H1 (cell line): Measurements from ENCODE around the gene TSPEAR.

ENCODE experiments used
- CHD1 ChIP-seq: IDR thresholded peaks from 2 replicates; pipeline ENCODE4 v1.6.1; 2012; ENCODE audit warnings: low read depth, low read length, improper control_type of control experiment
- CHD2 ChIP-seq: IDR thresholded peaks from 2 replicates; pipeline ENCODE4 v1.6.1; 2012; ENCODE audit warnings: low read length, improper control_type of control experiment
- CTCF ChIP-seq, 3 experiments: IDR thresholded peaks; 1 replicate in 2 of 3; 2 replicates in 1 of 3; pipeline versions ENCODE4 v1.5.1 to v1.6.1; 2011; ENCODE audit warnings: low read length in 3 of 3, mild to moderate bottlenecking in 3 of 3, inconsistent platforms in 2 of 3, low read depth in 1 of 3, moderate library complexity in 1 of 3; ENCODE audit not compliant: insufficient read depth in 1 of 3; ENCODE audit errors: control extremely low read depth in 1 of 3
- EZH2 ChIP-seq: fragments of 200-600 bp; sonication (generic); IDR thresholded peaks from 2 replicates; pipeline ENCODE4 v1.7.1; 2012; ENCODE audit warnings: low read depth, mild to moderate bottlenecking, moderate library complexity, low read length, inconsistent platforms; ENCODE audit not compliant: severe bottlenecking
- FOSL1 ChIP-seq: IDR thresholded peaks from 2 replicates; pipeline ENCODE4 v1.6.1; 2011; ENCODE audit warnings: mild to moderate bottlenecking, low read depth, low read length, moderate library complexity; ENCODE audit not compliant: insufficient read depth
- GTF2F1 ChIP-seq: IDR thresholded peaks from 2 replicates; pipeline ENCODE4 v1.6.1; 2012; ENCODE audit warnings: low read depth, low read length, improper control_type of control experiment, borderline replicate concordance
- NRF1 ChIP-seq: IDR thresholded peaks from 2 replicates; pipeline ENCODE4 v1.6.1; 2011; ENCODE audit warnings: mild to moderate bottlenecking, low read depth, low read length, improper control_type of control experiment
- POLR2A ChIP-seq, 2 experiments: IDR thresholded peaks; 1 replicate in 1 of 2; 2 replicates in 1 of 2; pipeline ENCODE4 v1.6.1; 2011; ENCODE audit warnings: low read depth in 2 of 2, low read length in 2 of 2, mild to moderate bottlenecking in 2 of 2; ENCODE audit errors: control extremely low read depth in 1 of 2
- POLR2AphosphoS5 ChIP-seq: IDR thresholded peaks from 2 replicates; pipeline ENCODE4 v1.6.1; 2011; ENCODE audit warnings: low read depth, low read length
- SP2 ChIP-seq: IDR thresholded peaks from 2 replicates; pipeline ENCODE4 v1.6.1; 2012; ENCODE audit warnings: mild to moderate bottlenecking, low read length, inconsistent platforms
- SP4 ChIP-seq: IDR thresholded peaks from 2 replicates; pipeline ENCODE4 v1.6.1; 2012; ENCODE audit warnings: low read length, inconsistent platforms
- TAF1 ChIP-seq: IDR thresholded peaks from 2 replicates; pipeline ENCODE4 v1.6.1; 2011; ENCODE audit warnings: mild to moderate bottlenecking, low read depth, low read length
- TF ChIP-seq, protein P1 (sequence below): IDR thresholded peaks from 2 replicates; pipeline ENCODE4 v1.6.1; 2012; ENCODE audit warnings: inconsistent platforms

GRCh38 chr21:44751186-44751798 lies 39.9 kb upstream of the TSPEAR start:
- TF ChIP-seq FOSL1: no peak
- no peak for TF ChIP-seq CTCF (IDR thresholded peaks at IDR 0.05; ENCODE audit: control extremely low read depth in 1 of 3, insufficient read depth in 1 of 3, low read depth in 1 of 3, low read length in 3 of 3)
- no peak for TF ChIP-seq SP4
- TF ChIP-seq CHD1: no peak
- no peak for TF ChIP-seq POLR2A (IDR thresholded peaks at IDR 0.05; ENCODE audit: control extremely low read depth in 1 of 2, low read depth in 2 of 2, low read length in 2 of 2)
- TF ChIP-seq NRF1: no peak
- TF ChIP-seq GTF2F1: no peak
- no peak for TF ChIP-seq TAF1
- TF ChIP-seq, protein P1, sequence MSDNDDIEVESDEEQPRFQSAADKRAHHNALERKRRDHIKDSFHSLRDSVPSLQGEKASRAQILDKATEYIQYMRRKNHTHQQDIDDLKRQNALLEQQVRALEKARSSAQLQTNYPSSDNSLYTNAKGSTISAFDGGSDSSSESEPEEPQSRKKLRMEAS: no peak
- no peak for TF ChIP-seq POLR2AphosphoS5
- TF ChIP-seq EZH2: no peak
- TF ChIP-seq SP2: no peak
- no peak for TF ChIP-seq CHD2
